ENCODE measurements around the gene DLG1. TPM values are rescaled to one million over a fixed set of nuclear protein-coding genes. Genes with fewer than 3 reads are reported as not detected.

DLG1 gene
- total and polyA plus RNA-seq, 9 of the 15 experiments (the other 6 are each of a cell fraction or from before 2014, with no cell fraction given), result 9.4 to 63.5 (median 43.6) TPM

DNA sequence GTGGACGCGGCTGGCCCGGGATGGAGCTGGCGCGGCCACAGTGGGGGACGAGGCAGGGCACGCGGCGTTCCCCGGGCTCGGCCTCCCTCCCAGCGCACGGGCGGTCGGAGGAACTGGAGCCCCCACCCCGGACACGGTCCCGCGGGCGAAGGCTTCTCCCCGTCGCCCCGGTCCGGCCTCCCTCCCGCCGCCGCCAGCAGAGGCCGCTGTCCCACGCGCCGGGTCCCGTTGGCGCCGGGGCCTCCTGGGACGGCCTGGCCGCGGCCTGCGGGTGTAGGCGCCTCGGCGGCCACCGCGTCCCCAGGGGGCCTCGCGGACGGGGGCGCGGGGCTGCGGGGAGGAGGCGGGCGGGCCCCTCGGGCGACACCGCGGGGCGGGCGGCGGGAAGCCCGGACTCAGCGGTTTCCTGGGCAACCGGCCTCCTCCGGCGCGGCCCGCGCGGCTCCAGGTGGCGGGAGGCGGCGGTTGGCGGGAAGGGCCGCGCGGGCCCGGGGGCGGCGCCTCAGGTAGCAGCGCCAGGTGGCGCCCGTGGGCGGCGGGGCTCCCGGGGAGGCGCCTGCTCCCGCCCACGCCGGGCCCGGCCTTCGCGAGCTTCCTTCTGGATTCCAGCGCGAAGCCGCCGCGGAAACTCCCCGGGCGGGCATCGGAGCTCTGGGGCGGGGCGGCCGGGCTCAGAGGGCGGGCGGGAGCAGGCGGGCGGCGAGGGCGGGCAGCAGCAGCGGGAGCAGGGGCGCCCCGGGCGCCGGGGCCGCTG, 295.5 kb downstream of the DLG1 start (continued):
- no peak for TF ChIP-seq NR2C2 (CRISPR knock-in tag; IDR thresholded peaks at IDR 0.05)
- peak; percentile 33; the same call in 1 of the 2 replicates for TF ChIP-seq NR2C2 (tag; IDR thresholded peaks at IDR 0.05)
- TF ChIP-seq POLR3A (IDR thresholded peaks at IDR 0.05; ENCODE audit: borderline replicate concordance, extremely low read depth, insufficient read depth, insufficient read length), result no peak
- TF ChIP-seq CTBP1 (IDR thresholded peaks at IDR 0.05; ENCODE audit: borderline replicate concordance), result peak; percentile 73
- TF ChIP-seq LEF1 (IDR thresholded peaks at IDR 0.05), result no peak
- TF ChIP-seq SMARCA5 (IDR thresholded peaks at IDR 0.05), result no peak
- TF ChIP-seq, protein P1, sequence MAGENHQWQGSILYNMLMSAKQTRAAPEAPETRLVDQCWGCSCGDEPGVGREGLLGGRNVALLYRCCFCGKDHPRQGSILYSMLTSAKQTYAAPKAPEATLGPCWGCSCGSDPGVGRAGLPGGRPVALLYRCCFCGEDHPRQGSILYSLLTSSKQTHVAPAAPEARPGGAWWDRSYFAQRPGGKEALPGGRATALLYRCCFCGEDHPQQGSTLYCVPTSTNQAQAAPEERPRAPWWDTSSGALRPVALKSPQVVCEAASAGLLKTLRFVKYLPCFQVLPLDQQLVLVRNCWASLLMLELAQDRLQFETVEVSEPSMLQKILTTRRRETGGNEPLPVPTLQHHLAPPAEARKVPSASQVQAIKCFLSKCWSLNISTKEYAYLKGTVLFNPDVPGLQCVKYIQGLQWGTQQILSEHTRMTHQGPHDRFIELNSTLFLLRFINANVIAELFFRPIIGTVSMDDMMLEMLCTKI (IDR thresholded peaks at IDR 0.05; ENCODE audit: partially characterized antibody), result no peak
- TF ChIP-seq E2F3 (CRISPR knock-in tag; IDR thresholded peaks at IDR 0.05), result peak; percentile 86; the same call in 1 of the 2 replicates
- 0 out of 2 replicates have a peak, but pooled peaks have one; percentile 74 for TF ChIP-seq ZNF197 (CRISPR knock-in tag; IDR thresholded peaks at IDR 0.05; ENCODE audit: low read depth)
- peak; percentile 83 for TF ChIP-seq CCNT2 (IDR thresholded peaks at IDR 0.05; ENCODE audit: borderline replicate concordance, extremely low read depth, insufficient read length, low read depth, low read length)
- TF ChIP-seq, protein P2, sequence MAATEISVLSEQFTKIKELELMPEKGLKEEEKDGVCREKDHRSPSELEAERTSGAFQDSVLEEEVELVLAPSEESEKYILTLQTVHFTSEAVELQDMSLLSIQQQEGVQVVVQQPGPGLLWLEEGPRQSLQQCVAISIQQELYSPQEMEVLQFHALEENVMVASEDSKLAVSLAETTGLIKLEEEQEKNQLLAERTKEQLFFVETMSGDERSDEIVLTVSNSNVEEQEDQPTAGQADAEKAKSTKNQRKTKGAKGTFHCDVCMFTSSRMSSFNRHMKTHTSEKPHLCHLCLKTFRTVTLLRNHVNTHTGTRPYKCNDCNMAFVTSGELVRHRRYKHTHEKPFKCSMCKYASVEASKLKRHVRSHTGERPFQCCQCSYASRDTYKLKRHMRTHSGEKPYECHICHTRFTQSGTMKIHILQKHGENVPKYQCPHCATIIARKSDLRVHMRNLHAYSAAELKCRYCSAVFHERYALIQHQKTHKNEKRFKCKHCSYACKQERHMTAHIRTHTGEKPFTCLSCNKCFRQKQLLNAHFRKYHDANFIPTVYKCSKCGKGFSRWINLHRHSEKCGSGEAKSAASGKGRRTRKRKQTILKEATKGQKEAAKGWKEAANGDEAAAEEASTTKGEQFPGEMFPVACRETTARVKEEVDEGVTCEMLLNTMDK (IDR thresholded peaks at IDR 0.05; ENCODE audit: borderline replicate concordance, insufficient read depth, low read depth, low read length, poor library complexity, severe bottlenecking), result peak; percentile 65
- TF ChIP-seq, protein P3, sequence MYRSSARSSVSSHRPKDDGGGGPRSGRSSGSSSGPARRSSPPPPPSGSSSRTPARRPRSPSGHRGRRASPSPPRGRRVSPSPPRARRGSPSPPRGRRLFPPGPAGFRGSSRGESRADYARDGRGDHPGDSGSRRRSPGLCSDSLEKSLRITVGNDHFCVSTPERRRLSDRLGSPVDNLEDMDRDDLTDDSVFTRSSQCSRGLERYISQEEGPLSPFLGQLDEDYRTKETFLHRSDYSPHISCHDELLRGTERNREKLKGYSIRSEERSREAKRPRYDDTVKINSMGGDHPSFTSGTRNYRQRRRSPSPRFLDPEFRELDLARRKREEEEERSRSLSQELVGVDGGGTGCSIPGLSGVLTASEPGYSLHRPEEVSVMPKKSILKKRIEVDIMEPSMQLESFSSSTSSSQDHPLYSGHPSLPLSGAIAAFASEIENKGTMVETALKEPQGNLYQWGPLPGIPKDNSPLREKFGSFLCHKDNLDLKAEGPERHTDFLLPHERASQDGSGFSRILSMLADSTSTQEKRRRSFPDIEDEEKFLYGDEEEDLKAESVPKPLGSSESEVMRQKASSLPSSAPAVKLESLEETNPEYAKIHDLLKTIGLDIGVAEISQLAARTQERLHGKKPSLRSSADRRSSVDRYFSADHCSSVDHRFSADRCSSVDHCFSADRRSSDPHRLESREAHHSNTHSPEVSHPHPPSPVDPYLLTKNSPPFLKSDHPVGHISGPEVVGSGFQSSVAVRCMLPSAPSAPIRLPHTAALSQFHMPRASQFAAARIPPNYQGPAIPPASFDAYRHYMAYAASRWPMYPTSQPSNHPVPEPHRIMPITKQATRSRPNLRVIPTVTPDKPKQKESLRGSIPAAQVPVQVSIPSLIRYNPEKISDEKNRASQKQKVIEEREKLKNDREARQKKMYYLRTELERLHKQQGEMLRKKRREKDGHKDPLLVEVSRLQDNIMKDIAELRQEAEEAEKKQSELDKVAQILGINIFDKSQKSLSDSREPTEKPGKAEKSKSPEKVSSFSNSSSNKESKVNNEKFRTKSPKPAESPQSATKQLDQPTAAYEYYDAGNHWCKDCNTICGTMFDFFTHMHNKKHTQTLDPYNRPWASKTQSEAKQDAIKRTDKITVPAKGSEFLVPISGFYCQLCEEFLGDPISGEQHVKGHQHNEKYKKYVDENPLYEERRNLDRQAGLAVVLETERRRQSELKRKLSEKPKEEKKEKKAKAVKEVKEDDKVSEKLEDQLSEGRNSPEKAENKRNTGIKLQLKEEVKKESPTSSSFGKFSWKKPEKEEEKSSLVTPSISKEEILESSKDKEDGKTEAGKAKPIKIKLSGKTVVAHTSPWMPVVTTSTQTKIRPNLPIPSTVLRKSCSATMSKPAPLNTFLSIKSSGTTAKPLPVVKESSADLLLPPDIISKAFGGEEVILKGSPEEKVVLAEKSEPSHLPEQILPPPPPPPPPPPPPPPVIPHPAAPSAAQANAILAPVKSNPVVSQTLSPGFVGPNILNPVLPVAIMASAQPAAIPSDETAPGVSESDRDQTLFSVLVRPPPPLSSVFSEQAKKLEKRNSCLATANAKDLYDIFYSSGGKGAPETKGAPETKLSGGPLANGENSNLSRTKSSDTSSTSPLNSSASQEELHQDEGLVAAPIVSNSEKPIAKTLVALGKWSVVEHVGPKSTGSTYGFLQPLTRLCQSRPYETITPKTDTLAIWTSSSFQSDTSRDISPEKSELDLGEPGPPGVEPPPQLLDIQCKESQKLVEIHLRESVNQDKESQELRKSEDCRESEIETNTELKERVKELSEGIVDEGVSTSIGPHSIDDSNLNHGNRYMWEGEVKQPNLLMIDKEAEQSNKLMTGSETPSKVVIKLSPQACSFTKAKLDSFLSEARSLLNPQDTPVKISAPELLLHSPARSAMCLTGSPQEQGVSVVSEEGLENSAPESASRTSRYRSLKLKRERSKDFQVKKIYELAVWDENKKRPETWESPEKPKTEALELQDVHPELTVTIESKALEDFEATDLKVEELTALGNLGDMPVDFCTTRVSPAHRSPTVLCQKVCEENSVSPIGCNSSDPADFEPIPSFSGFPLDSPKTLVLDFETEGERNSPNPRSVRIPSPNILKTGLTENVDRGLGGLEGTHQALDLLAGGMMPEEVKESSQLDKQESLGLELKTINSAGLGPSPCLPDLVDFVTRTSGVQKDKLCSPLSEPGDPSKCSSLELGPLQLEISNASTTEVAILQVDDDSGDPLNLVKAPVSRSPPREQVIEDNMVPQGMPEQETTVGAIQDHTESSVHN (IDR thresholded peaks at IDR 0.05; ENCODE audit: borderline replicate concordance in 1 of 2, low read depth in 1 of 2), result no peak
- TF ChIP-seq, protein P4, sequence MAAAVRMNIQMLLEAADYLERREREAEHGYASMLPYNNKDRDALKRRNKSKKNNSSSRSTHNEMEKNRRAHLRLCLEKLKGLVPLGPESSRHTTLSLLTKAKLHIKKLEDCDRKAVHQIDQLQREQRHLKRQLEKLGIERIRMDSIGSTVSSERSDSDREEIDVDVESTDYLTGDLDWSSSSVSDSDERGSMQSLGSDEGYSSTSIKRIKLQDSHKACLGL (CRISPR knock-in tag; IDR thresholded peaks at IDR 0.05; ENCODE audit: borderline replicate concordance, poor library complexity, severe bottlenecking), result no peak
- TF ChIP-seq KHSRP (IDR thresholded peaks at IDR 0.05), result no peak
